CD4-positive, alpha-beta T cell (primary cell): ENCODE data around the gene CCDC116. TPM values are rescaled to one million over a fixed set of nuclear protein-coding genes. Genes with fewer than 3 reads are reported as not detected.

Source experiments
- ATAC-seq: fragments of 200-7000 bp; cut with Tn5 transposase; one replicate; pipeline ENCODE4 v1.10.0; 2022; ENCODE audit warnings: mild to moderate bottlenecking; ENCODE audit not compliant: poor library complexity
- CTCF ChIA-PET: fragments of 350-600 bp; sonication (Branson Sonifier 250); formaldehyde crosslinking; loops from one replicate; lab custom pipeline; 2021; ENCODE audit warnings: antibody characterized with exemption, inconsistent platforms; lab: Charles Lee
- POLR2A ChIA-PET: fragments of 350-600 bp; sonication (Branson Sonifier 250); formaldehyde crosslinking; loops from one replicate; lab custom pipeline; 2021; ENCODE audit warnings: antibody characterized with exemption, inconsistent platforms; lab: Charles Lee
- DNase-seq, 14 experiments: peaks; one replicate each; pipeline ENCODE4 v3.0.0-alpha.2; 2013 to 2020; ENCODE audit warnings: mixed read lengths in 2 of 14
- H3K27ac ChIP-seq, 2 donors: one replicate each; pipeline versions ENCODE4 v1.5.1 to v1.7.0; 2013; ENCODE audit warnings: low read length in 2 of 2, low read depth in 1 of 2, mild to moderate bottlenecking in 1 of 2
- H3K27me3 ChIP-seq, 2 experiments: 1 replicate in 1 of 2; 2 replicates in 1 of 2; pipeline versions ENCODE4 v1.6.1 to v1.7.0; 2013; ENCODE audit warnings: low read length in 2 of 2, control low read depth in 1 of 2, mild to moderate bottlenecking in 1 of 2, moderate library complexity in 1 of 2; ENCODE audit not compliant: insufficient read depth in 2 of 2, control insufficient read depth in 1 of 2
- H3K36me3 ChIP-seq: one replicate; pipeline ENCODE4 v1.6.1; 2013; ENCODE audit warnings: low read length, control low read depth; ENCODE audit not compliant: insufficient read depth
- H3K4me1 ChIP-seq: one replicate; pipeline ENCODE4 v1.6.1; 2013; ENCODE audit warnings: low read length, control low read depth; ENCODE audit not compliant: insufficient read depth
- H3K4me3 ChIP-seq: one replicate; pipeline ENCODE4 v1.5.1; 2013; ENCODE audit warnings: mild to moderate bottlenecking, low read length, moderate library complexity
- H3K9me3 ChIP-seq, 2 experiments: 1 replicate in 1 of 2; 2 replicates in 1 of 2; pipeline versions ENCODE4 v1.6.1 to v1.7.0; 2013; ENCODE audit warnings: low read length in 2 of 2, mild to moderate bottlenecking in 2 of 2, control low read depth in 1 of 2, moderate library complexity in 1 of 2; ENCODE audit not compliant: control insufficient read depth in 1 of 2, insufficient read depth in 1 of 2
- H3K27ac Mint-ChIP-seq: one replicate; pipeline ENCODE4 v1.8.0; 2020; ENCODE audit warnings: mixed read lengths
- H3K27me3 Mint-ChIP-seq: one replicate; pipeline ENCODE4 v1.8.0; 2021; ENCODE audit warnings: mixed read lengths
- H3K36me3 Mint-ChIP-seq: one replicate; pipeline ENCODE4 v1.8.0; 2021; ENCODE audit warnings: low read depth, mixed read lengths
- H3K4me1 Mint-ChIP-seq: one replicate; pipeline ENCODE4 v1.8.0; 2021; ENCODE audit warnings: low read depth, mixed read lengths
- H3K4me3 Mint-ChIP-seq: one replicate; pipeline ENCODE4 v1.8.0; 2020; ENCODE audit warnings: mild to moderate bottlenecking, mixed read lengths
- H3K9me3 Mint-ChIP-seq: one replicate; pipeline ENCODE4 v1.8.0; 2020; ENCODE audit warnings: mixed read lengths
- CTCF ChIP-seq: fragments of 200-600 bp; IDR thresholded peaks from one replicate; pipeline ENCODE4 v1.8.0; 2022; ENCODE audit warnings: antibody characterized with exemption, mild to moderate bottlenecking
- intact Hi-C, 2 experiments: fragments of 100-400 bp; cut with DNase I in 1 of 2; cut with micrococcal nuclease in 1 of 2; formaldehyde crosslinking; loops; one replicate each; pipeline versions ENCODE4 v1.15.1 to v1.9.0; 2023 to 2025; cut with DNase I, micrococcal nuclease
- total RNA-seq, 174 experiments: library from RNA in 2 of 174; stranded (reverse) in 2 of 174; gene quantifications; one replicate each; pipeline ENCODE4 v1.2.3 and lab custom pipeline; 2021 to 2026

The CCDC116 gene
- total RNA-seq, 2 experiments from 2014 or later = 0.14 to 0.20 TPM

- ChIA-PET POLR2A (interaction anchor here (1.7 kb wide), 1 partner anchor 18 kb away, joined by 3 read pairs; no protein-coding TSS in a partner anchor), CTCF (interaction anchor here (0.6 to 0.8 kb wide), 2 partner anchors 9 to 28 kb away, joined by 3 read pairs; no protein-coding TSS in a partner anchor)
- H3K27me3 ChIP-seq = no peaks in the 10 kb centered on the region
- TF ChIP-seq CTCF = no peak
- peaks cover 34% of the 10 kb centered on the region for H3K36me3 ChIP-seq
- DNase-seq (peak in 3 of 14 experiments; percentile 5 to 35 (median 29)), ATAC-seq (peak; percentile 71)
- intact Hi-C loops = no loop called here
- Mint-ChIP-seq H3K9me3 (no peaks in the 10 kb centered on the region), H3K4me3 (peak overlapping the region; percentile 27), H3K4me1 (peaks cover 59% of the 10 kb centered on the region), H3K36me3 (peaks cover 49% of the 10 kb centered on the region), H3K27me3 (no peaks in the 10 kb centered on the region), H3K27ac (peak overlapping the region; percentile 79)
- no peaks in the 10 kb centered on the region for H3K9me3 ChIP-seq
- peak overlapping the region in 1 of 2 donors; percentile 9 for H3K27ac ChIP-seq
- H3K4me1 ChIP-seq = peaks cover 56% of the 10 kb centered on the region
- no peak overlapping the region for H3K4me3 ChIP-seq
Measured at GRCh38 chr22:21587803-21588611, 44.6 kb upstream of the CCDC116 start.

GRCh38 chr22:21589396-21589795, 43.2 kb upstream of the CCDC116 start:
- Histone ChIP-seq H3K4me1 (peaks cover 55% of the 10 kb centered on the region), H3K4me3 (no peak overlapping the region), H3K27me3 (no peaks in the 10 kb centered on the region), H3K27ac (no peak overlapping the region), H3K36me3 (peaks cover 48% of the 10 kb centered on the region), H3K9me3 (no peaks in the 10 kb centered on the region)
- no peak for ATAC-seq
- no peaks in the 10 kb centered on the region for H3K9me3 Mint-ChIP-seq
- no peaks in the 10 kb centered on the region for H3K27me3 Mint-ChIP-seq
- peak overlapping the region; percentile 25 for H3K27ac Mint-ChIP-seq
- peaks cover 56% of the 10 kb centered on the region for H3K36me3 Mint-ChIP-seq
- H3K4me1 Mint-ChIP-seq = peaks cover 67% of the 10 kb centered on the region
- CTCF ChIA-PET = no interaction called here
- H3K4me3 Mint-ChIP-seq = no peak overlapping the region
- no peak for DNase-seq
- no peak for TF ChIP-seq CTCF
- intact Hi-C loops = no loop called here
- POLR2A ChIA-PET = no interaction called here

GRCh38 chr22:21590809-21591641, 41.5 kb upstream of the CCDC116 start:
- no peak for TF ChIP-seq CTCF
- no peaks in the 10 kb centered on the region for H3K27me3 Mint-ChIP-seq
- no peak overlapping the region for H3K27ac ChIP-seq
- ChIA-PET CTCF (no interaction called here), POLR2A (no interaction called here)
- H3K36me3 ChIP-seq = peaks cover 59% of the 10 kb centered on the region
- DNase-seq = no peak
- no peaks in the 10 kb centered on the region for H3K9me3 Mint-ChIP-seq
- peaks cover 65% of the 10 kb centered on the region for H3K36me3 Mint-ChIP-seq
- H3K4me1 ChIP-seq = peaks cover 46% of the 10 kb centered on the region
- H3K4me3 Mint-ChIP-seq = peak overlapping the region; percentile 38
- intact Hi-C loops = no loop called here
- H3K4me3 ChIP-seq = no peak overlapping the region
- no peaks in the 10 kb centered on the region for H3K9me3 ChIP-seq
- no peaks in the 10 kb centered on the region for H3K27me3 ChIP-seq
- H3K27ac Mint-ChIP-seq = peak overlapping the region; percentile 25
- peaks cover 71% of the 10 kb centered on the region for H3K4me1 Mint-ChIP-seq
- ATAC-seq = no peak
